OCI-LY3 (cell line): Measurements from ENCODE around the gene YWHAG.

Experiments used
- H2AFZ ChIP-seq: fragments of 200-600, 300-600 bp; shearing (Covaris generic); 2 replicates; pipeline ENCODE4 v1.6.0; 2014; ENCODE audit warnings: antibody characterized with exemption, low read depth, low read length
- H3K27ac ChIP-seq: fragments of 200-600, 300-600 bp; sonication (generic); 2 replicates; pipeline ENCODE4 v1.5.1; 2014; ENCODE audit warnings: mild to moderate bottlenecking, low read length, moderate library complexity, mixed read lengths
- H3K27me3 ChIP-seq: fragments of 200-600, 300-600 bp; sonication (generic); 2 replicates; pipeline ENCODE4 v1.6.1; 2014; ENCODE audit warnings: low read depth, low read length, mixed read lengths
- H3K36me3 ChIP-seq: fragments of 200-600, 300-600 bp; sonication (generic); replicated peaks from 2 replicates; pipeline ENCODE3; 2014; ENCODE audit warnings: low read depth, low read length, mixed read lengths
- H3K4me1 ChIP-seq: fragments of 300-600, 200-600 bp; sonication (generic); 2 replicates; pipeline ENCODE4 v1.6.1; 2014; ENCODE audit warnings: low read length, mixed read lengths
- H3K4me2 ChIP-seq: fragments of 200-600, 300-600 bp; sonication (generic); 2 replicates; pipeline ENCODE4 v1.6.1; 2014; ENCODE audit warnings: low read length, mixed read lengths
- H3K4me3 ChIP-seq: fragments of 300-600, 200-600 bp; sonication (generic); 2 replicates; pipeline ENCODE4 v1.5.1; 2014; ENCODE audit warnings: antibody characterized with exemption, mild to moderate bottlenecking, low read length, moderate library complexity
- H3K79me2 ChIP-seq: fragments of 300-600, 200-600 bp; shearing (Covaris generic); 2 replicates; pipeline ENCODE4 v1.6.1; 2014; ENCODE audit warnings: mild to moderate bottlenecking, low read length, mixed read lengths
- H3K9ac ChIP-seq: fragments of 300-600, 200-600 bp; shearing (Covaris generic); 2 replicates; pipeline ENCODE4 v1.6.0; 2014; ENCODE audit warnings: mild to moderate bottlenecking, low read length, moderate library complexity
- H3K9me3 ChIP-seq: fragments of 200-600, 300-600 bp; shearing (Covaris generic); 2 replicates; pipeline ENCODE4 v1.6.1; 2014; ENCODE audit warnings: low read length, mixed read lengths; ENCODE audit not compliant: insufficient read depth
- H4K20me1 ChIP-seq: fragments of 200-600, 300-600 bp; sonication (generic); 2 replicates; pipeline ENCODE4 v1.6.1; 2016; ENCODE audit warnings: low read length, mixed read lengths; ENCODE audit not compliant: insufficient read depth
- CTCF ChIP-seq: fragments of 200-600, 300-600 bp; sonication (generic); IDR thresholded peaks from 2 replicates; pipeline ENCODE4 v1.5.1; 2014; ENCODE audit warnings: antibody characterized with exemption, low read length, low read depth
- EZH2phosphoT487 ChIP-seq: fragments of 200-600 bp; shearing (Covaris generic); IDR thresholded peaks from 2 replicates; pipeline ENCODE4 v1.6.1; 2018; ENCODE audit warnings: antibody characterized with exemption, mixed run types, low read depth

Gene YWHAG

GRCh38 chr7:76359978-76360638, 1.3 kb upstream of the YWHAG start:
- Histone ChIP-seq H4K20me1 (peaks cover 29% of the 10 kb centered on the region), H3K4me1 (peaks cover 39% of the 10 kb centered on the region), H3K79me2 (peaks cover 37% of the 10 kb centered on the region), H2AFZ (peak overlapping the region; percentile 94), H3K9me3 (0 out of 2 replicates have a peak, but pooled peaks cover 2% of the 10 kb centered on the region), H3K36me3 (peaks cover 28% of the 10 kb centered on the region), H3K4me2 (peak overlapping the region; percentile 90), H3K27me3 (0 out of 2 replicates have a peak, but pooled peaks cover 4% of the 10 kb centered on the region), H3K9ac (peak overlapping the region; percentile 94), H3K27ac (no peak overlapping the region), H3K4me3 (peak overlapping the region; percentile 94)
- TF ChIP-seq CTCF (no peak), EZH2phosphoT487 (no peak)

- H3K9me3 ChIP-seq, result 0 out of 2 replicates have a peak, but pooled peaks cover 4% of the 10 kb centered on the region
- peaks cover 37% of the 10 kb centered on the region for H4K20me1 ChIP-seq
- H3K4me2 ChIP-seq, result peak overlapping the region; percentile 90
- H2AFZ ChIP-seq, result peak overlapping the region; percentile 94
- H3K79me2 ChIP-seq, result peaks cover 44% of the 10 kb centered on the region
- H3K27ac ChIP-seq, result peak overlapping the region; percentile 78
- H3K4me3 ChIP-seq, result peak overlapping the region; percentile 94
- H3K36me3 ChIP-seq, result peaks cover 35% of the 10 kb centered on the region
- TF ChIP-seq EZH2phosphoT487 (no peak), CTCF (peak; percentile 67)
- 0 out of 2 replicates have a peak, but pooled peaks cover 4% of the 10 kb centered on the region for H3K27me3 ChIP-seq
- H3K4me1 ChIP-seq, result peaks cover 38% of the 10 kb centered on the region
- H3K9ac ChIP-seq, result peak overlapping the region; percentile 94
Measured at GRCh38 chr7:76359111-76359977, 553 bp upstream of the YWHAG start.

- Histone ChIP-seq H3K9ac (peak overlapping the region; percentile 94), H3K4me3 (peak overlapping the region; percentile 94), H3K79me2 (peaks cover 57% of the 10 kb centered on the region), H3K4me2 (peak overlapping the region; percentile 83), H3K4me1 (peaks cover 39% of the 10 kb centered on the region), H4K20me1 (peaks cover 50% of the 10 kb centered on the region), H3K27ac (peak overlapping the region; percentile 78), H2AFZ (no peak overlapping the region), H3K9me3 (0 out of 2 replicates have a peak, but pooled peaks cover 4% of the 10 kb centered on the region), H3K27me3 (0 out of 2 replicates have a peak, but pooled peaks cover 4% of the 10 kb centered on the region), H3K36me3 (peaks cover 44% of the 10 kb centered on the region)
- TF ChIP-seq CTCF, result no peak
- TF ChIP-seq EZH2phosphoT487, result no peak
Measured at GRCh38 chr7:76358011-76358480, 745 bp downstream of the YWHAG start.
